ENCODE data around the gene OSBPL10. TPM values are rescaled to one million over a fixed set of nuclear protein-coding genes. Genes with fewer than 3 reads are reported as not detected.

The OSBPL10 gene
- polyA plus RNA-seq, 5 donors: 31.5 to 49.4 (median 37.0) TPM

DNA sequence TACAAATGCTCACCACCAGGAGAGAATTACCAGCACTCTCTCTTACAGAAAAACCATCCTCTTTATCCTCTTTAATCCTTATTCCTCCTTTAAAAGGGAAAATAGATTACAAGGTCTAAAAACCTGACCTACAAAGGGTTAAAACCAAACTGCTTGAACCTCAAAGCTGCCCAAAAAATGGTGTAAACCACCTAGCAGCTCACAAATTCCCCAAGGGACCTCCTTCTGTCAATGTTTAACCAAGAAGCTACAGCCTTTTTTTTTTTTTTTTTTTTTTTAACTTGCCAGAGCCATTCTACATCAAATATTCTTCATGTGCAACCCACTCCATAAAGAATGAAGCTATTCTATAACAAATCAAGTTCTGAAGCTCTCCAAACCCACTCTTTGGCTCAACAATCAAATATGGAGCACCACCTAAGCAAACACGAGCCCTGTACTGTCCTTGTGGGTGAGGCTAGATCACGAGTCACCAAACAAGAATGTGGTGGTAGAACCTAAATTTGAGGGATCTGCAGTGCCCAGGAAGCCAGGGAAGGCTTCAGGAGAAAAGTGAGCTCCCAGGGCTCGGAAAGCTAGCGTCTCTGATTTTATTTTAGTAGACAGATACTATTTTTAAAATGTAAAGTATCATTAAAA, 20.1 kb downstream of the OSBPL10 start:
- no peak for DNase-seq

DNA sequence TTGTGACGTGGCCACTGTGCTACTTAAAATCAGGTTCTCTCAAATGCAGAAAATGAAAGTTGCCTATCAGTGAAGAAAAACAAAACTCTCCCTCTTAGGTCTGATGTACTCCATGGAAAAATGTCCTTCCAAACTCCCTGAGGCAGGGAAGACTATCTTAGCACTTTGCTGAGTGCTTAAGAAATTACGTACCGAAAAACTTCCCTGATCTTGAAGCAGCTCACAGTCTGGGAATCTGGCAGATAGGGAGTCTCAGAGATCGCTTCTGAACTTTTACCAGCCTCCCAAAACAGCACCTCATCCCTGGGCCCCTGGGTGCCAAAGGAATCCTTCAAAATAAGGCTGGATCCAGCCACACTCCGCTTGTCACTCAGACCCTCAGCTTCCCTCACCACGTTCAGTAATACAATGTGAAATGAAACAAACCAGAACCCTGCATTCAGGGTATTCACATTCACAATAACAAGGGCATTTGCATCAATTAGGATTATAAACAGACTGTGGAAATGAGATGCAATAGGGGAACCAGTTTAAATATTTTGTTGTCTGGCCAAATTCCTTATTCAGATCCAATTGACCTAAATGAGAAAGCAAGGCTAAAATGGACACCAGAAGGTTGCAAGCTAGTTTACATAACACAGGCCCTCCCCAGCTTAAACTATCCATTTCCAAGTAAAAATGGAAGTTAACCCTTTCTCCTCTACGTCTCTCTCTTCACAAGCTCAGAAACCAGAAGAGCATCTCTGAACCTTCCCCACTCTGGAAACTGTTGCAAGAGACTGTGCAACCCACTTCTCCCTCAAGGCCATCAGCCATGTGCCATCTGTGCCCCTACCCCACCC, 20.9 kb downstream of the OSBPL10 start:
- DNase-seq: peak in 1 of 2 donors; percentile 39

DNA sequence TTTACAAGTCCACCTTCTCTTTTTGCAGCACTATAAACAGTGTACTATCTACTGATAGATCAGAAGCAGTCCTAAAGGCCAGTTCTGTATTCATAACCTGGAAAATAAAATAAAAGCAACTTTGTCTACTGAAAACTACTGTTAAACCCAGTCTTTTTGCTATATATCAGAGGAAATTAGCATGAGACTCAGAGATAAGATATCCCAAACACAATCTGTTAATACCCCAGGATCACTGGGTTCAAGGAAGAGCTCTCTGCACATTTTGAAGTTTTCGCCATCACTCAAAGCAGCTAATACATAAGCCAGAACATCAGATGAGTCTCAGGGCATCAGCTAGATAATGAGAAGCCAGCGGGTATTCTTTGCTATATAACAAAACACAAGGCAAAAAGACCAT, 21.8 kb downstream of the OSBPL10 start:
- no peak for DNase-seq

DNA sequence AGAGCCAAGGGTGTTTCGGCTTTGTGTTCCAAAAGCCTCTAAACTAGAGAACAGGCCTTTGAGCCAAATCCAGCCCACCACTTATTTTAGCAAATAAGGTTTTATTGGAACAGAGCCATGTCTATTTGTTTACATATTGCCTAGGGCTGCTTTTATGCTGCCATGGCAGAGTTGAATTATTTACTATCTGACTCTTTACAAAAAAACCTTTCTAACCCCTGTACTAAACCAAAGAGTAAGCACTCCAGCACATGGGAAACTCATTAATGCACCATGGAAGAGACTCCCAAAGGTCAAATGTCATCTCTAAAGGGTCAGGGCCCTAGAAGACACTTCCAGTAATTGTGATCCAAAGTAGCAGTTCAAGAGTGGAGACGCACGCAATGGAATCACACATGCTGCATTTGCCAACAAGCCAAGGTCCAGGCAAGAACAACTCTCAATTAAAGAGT, 22.3 kb downstream of the OSBPL10 start:
- DNase-seq: peak; percentile 79 to 82

DNA sequence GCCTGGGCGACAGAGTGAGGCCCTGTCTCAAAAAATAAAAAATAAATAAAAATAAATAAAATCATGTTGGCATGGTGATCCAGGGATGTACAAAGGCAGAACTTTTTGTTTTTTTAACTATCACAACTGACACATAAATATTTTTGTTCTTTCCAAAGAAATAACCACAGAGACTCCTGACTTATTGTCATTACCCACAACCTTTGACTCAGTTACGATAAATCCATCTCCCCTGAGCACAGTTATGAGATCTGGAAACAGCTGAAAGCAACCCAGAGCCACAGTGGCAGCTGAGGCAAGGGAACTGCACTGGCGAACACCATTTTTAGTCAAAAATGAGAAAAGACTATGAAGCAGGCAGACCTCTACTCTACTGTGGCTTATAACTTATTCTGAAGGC, 24.0 kb downstream of the OSBPL10 start:
- no peak for DNase-seq

DNA sequence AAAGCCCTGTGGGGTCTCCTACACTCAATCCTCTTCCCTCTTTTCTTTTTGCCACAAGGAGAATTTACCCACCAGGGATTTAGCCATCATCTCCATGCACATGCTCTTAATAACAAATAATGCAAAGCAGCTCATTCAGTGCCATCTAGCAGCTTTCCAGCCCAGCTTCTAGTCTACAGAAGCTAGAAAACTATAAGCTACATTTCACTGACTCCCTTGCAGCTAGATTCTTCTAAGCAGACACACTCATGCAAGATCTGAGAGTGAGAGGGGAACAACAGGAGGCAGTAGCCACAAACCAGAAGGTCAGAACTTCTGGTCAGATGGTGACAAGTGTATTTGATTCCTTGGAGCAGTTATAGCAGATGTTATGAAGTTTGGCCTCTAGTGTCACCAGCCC, 25.5 kb downstream of the OSBPL10 start:
- DNase-seq: no peak

DNA sequence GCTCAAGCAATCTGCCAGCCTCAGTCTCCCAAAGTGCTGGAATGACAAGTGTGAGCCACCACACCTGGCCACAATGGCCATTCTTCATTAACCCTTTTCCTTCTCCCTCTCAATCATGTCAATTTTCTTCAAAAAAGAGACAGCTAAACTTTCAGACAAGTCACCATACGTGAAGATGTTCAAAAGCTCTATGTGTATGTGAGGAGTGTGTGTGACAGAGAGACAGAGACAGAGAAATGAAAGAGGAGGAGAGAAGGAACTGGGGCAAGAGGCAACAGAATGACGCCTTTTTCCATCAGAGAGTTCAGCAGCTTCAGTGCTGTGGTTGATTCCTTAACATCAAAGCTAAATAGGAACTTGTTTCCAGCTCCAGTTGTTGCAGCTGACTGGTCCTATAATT, 27.4 kb downstream of the OSBPL10 start:
- DNase-seq: no peak

DNA sequence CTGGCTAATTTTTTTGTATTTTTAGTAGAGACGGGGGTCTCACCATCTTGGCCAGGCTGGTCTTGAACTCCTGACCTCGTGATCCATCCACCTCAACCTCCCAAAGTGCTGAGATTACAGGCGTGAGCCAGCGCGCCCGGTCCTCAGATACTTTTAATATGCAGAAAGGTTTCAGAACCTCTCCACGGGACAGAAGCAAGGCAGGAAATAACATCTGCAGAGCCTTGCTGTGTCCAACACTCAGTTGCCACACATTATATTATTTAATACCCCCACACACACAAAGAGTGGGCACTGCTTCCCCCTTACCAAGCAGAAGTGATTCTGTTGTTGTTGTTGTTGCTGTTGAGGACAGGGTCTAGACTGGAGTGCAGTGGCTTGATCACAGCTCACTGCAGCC, 28.0 kb downstream of the OSBPL10 start:
- no peak for DNase-seq

DNA sequence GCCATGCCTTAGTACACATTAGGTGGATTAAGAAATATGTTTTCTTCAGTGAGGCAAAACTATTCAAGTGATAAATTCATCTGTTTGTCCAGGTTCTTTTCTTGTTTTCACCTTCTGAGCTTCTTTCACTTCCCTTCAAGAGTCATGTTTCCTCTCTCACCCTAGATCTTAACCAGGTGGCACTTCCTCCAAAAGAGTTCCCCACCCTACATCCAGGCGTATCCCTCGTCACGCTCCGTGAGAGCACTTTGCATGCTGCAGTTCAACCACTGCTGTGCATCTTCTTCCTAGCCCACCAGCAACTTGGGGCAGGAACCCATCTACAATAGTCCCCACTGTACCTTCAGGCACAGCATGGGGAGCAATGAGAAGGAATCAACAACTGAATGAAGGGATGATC, 28.9 kb downstream of the OSBPL10 start:
- DNase-seq: no peak

DNA sequence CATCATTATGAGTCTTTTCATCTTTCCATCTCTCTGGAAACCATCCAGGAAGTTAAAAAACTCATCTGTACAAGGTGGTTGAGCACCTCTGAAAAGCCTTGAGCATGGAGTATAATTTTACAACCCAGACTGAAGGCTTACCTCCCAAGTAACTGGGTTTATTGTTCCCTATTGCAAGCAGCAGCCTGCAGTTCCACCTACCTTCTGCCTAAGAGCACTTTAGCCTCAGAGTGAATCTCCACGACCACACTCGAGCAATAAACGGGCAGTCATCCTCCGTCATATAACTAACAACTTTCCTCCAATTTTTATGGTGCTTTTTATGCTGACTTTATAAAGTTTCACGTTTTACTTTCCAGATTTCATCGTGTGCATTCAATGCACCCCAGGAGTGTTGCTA, 32.8 kb downstream of the OSBPL10 start:
- no peak for DNase-seq

DNA sequence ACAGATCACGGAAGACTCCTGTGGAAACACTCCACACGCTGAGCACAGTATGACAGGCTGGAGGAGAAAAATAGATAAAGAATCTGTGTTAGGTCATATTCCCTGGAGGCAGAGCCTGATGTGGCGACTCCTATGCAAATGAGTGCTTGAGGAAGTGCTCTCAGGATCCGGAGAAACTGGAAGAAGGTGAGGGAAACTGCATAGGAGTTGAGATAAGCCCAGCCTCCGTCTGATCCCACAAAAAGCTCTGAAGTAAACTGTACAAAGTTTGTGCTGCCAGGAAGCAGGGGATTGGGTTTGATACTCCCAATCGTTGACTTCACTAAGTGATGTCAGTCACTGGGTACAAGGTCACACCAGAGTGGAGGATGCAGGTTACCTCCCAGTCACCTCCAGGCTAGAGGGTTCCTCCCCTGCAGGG, 33.4 kb downstream of the OSBPL10 start:
- no peak for DNase-seq

DNA sequence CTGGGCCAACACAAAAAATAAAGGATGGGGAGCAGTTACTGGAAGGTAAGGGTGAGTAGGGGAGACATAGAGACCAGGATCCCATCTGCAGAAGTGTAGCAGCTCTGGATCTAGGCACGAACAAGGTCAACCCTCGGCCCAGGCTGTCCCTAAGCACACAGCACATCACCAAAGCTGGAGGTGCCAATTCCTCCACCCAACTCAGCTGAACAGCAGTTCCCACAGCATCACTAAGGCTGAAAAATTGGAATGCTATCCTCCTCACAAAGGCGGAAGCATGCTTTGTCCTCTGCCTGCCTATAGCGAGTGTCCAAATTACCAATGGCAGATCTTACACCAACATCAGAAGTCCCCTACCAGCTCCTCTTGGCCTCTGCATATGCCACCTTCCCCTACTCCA, 33.9 kb downstream of the OSBPL10 start:
- DNase-seq: no peak

DNA sequence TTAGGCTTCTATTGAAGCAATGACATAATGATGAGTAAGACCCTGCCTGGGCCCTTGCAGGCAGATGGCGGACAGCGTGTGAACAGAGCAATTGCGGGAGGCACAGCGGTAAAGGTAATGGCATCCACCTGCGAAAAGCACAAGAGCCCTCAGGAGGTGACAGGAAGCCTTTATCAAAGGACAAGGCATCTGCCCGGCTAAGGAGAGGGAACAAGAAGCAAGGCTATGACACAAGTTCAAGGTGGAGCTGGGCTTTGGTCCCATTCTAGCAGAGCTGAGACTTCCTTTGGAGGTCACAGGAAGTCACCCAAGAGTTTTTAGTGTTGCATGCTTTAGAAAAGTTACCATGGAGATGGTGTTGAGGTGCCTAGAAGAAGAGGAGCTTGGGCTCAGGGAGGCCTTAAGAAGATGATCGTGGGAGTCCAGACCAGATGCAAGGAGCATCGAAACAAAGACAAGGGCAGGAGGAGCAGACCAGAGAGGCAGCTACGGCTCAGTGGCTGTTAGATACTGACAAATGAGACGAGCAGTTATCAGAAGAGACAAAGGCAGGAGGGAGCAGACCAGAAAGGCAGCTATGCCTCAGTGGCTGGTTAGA, 34.5 kb downstream of the OSBPL10 start:
- no peak for DNase-seq

DNA sequence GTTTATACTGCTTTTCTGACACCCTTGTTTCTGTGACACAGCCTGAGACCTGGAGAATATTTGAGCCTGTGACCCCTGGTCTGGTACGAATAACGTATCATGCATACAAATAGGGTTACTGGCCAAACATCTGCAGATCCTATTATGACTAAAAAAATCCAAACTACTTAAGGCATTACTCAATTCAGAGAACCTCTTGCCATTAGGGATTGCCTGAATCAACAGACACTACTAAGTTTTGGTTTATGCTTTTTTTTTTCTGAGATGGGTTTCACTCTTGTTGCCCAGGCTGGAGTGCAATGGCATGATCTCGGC, 35.4 kb downstream of the OSBPL10 start:
- no peak for DNase-seq

DNA sequence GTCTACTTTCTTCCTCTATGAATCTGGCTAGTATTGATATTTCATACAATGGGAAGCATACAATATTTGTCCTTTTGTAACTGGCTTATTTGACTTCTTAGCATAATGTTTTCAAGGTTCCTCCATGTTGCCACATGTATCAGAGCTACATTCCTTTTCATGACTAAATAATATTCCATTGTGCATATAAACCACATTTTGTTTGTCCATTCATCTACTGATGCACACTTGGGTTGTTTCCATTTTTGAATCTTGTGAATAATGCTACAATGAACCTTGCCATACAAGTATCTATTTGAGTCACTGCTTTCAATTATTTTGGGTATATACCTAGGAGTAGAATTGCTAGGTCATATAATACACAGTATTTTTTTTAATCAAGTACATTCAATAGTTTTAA, 38.0 kb downstream of the OSBPL10 start:
- DNase-seq: no peak

DNA sequence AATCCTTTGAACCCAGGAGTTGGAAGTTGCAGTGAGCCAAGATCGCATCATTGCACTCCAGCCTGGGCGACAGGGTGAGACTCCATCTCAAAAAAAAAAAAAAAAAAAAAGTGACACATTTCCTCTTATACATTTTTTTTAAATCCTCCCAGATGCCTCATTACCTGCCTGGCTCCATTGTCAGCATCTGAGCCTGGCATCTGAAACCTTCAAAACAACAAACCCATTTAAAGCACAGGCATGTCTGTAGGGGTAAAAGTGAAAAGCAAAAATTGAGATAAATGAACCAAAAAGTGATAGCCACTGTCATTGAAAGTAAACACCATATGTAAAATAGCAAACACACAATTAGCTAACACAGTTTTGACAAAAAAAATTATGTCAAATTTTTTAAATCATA, 38.6 kb downstream of the OSBPL10 start:
- DNase-seq: no peak

DNA sequence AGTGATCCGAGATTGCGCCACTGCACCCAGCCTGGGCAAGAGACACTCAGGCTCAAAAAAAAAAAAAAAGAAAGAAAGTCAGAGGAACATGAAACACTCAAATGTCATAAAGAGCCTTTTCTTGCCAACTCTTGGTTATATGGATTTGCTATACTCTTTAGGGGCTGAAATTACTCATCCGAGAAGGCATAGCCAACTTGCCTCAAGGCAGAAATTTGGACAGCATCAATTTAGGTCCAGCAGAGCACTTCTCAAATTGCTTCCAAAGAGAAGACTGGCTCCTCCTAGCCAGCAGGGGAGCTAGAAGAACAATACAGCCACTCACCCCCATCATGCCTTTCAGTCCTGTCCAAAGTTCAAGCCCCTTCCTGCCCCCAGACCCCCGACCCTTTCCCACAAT, 43.8 kb downstream of the OSBPL10 start:
- no peak for DNase-seq

DNA sequence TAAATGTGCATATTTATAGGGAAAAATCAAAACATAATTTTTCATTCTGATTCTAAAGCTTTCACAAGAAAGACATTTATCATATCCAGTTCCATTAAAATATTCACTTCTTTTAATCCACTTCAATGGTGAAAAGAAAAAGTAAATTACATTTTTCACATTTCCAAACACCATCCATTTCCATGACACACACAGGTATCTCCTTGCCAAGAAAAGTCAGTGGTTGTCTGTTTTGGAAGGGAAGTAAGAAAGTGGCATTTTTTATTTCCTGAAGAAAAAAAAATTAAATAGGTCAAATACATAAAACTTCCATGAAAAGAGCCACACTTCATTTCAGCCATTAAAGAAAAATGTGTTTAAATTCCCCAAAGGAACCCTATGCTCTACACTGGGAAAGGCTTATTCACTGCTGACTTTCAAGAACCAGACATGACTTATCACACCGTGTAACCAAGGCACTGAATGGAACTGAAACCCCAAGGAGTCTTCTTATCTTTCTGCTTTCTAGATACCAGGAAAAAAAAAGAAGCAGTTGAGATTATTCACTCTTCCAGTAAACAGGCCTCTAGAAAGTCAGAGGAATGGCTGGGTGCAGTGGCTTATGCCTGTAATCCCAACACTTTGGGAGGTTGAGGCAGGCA, 44.5 kb downstream of the OSBPL10 start:
- no peak for DNase-seq

DNA sequence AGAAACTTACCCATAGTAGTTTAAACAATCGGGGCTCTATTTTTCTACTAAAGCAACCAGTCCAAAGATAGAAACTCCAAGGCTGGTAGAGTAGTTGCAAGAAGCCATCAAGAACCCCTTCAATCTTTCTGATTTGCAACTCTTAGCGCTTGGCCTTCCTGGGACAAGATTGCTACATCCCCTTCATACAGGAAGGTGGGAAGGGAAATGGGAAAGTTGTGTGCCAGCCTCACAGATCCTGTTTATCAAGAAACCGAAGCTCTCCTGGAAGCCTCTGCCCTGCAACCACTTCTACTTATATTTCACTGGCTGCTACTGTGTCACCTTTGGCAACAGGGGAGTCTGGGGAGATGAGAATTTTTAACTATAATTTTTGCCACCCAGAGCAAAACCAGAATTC, 46.2 kb downstream of the OSBPL10 start:
- no peak for DNase-seq

DNA sequence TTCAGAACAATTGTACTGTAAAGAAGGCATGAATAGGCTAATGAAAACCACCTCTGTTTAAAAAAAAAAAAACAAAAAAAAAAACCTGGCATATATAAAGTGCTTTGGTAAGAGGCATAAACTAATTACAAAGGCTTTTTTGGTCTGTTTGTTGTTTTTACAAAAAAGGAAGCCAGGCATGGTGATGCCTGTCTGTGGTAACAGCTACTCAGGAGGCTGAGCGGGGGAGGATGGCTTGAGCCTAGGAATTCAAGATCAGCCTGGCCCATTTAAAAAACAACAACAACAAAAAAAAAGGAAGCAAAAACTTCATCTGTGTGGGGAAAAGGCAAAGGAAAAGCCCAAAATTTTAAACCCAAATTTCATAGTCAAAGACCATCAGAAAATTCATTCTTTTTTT, 47.0 kb downstream of the OSBPL10 start:
- DNase-seq: no peak

DNA sequence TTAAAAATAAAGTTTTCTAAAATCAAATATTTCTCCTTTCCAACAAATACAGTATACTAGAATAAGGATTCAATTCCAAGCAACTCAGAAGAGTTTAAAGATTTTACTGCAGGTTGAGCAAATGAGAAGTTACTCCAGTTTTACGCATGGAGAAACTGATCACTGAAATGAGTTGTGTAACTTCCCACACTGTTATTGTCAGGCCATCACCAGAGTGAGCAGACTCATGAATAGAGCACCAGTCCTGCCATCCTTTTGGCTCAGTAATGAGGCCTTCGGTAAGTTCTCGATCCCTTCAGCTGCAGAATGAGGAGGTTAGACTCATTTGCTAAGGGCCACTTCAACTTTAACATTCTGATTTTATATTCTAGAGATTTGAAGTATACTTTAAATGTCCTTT, 48.1 kb downstream of the OSBPL10 start:
- DNase-seq: no peak

DNA sequence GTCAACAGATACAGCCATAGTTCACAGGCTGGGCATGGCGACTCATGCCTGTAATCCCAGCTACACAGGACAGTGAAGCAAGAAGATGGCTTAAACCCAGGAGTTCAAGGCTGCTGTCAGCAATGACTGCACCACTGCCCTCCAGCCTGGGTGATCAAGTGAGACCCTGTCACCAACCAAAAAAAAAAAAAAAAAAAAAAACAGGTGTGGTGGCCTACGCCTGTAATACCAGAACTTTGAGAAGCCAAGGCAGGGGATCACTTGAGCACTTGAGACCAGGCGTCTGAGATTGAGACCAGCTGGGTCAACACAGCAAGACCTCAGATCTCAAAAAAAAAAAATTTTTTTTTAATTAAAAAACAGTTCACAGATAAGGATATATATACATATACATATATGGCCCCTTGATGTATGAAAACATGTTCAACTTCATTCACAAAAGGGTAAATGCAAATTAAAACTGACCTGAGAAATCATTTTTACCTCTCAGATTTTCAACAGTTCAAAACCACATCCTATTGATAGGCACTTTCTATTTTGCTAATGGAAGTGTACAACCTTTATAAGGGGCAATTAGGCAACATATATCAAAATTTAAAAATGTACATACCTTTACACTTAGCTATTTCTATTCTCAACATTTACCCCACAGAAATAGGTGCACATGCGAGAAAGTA, 51.1 kb downstream of the OSBPL10 start:
- DNase-seq: no peak
